ENCODE measurements around the gene ZNF598. TPM values are rescaled to one million over a fixed set of nuclear protein-coding genes. Genes with fewer than 3 reads are reported as not detected.

Gene ZNF598
- total RNA-seq, 4 donors from 2014 or later = 56.1 to 117 (median 86.5) TPM

- no peak for TF ChIP-seq POLR2A (IDR thresholded peaks at IDR 0.05)
- H3K4me3 ChIP-seq (ENCODE audit: low read depth, poor library complexity, severe bottlenecking) = no peak overlapping the region
- WGBS, 2 donors = 2% methylated on average over 5 to 14 of the region's 14 CpGs
- intact Hi-C loops (cut with DNase I; ENCODE audit: low total_unique reads) = loop anchor here (5.0 kb wide), 1 partner anchor 120 kb away; no protein-coding TSS in a partner anchor
- DNase-seq (ENCODE audit: low spot score in 2 of 2) = no peak
These were observed 13.1 kb upstream of the ZNF598 start for GRCh38 chr16:2022723-2023091.

GRCh38 chr16:2019921-2020831, 10.6 kb upstream of the ZNF598 start:
- DNase-seq (ENCODE audit: low spot score in 2 of 2) = no peak
- intact Hi-C loops (cut with DNase I; ENCODE audit: low total_unique reads) = loop anchor here (5.0 kb wide), 1 partner anchor 122 kb away; no protein-coding TSS in a partner anchor
- WGBS, 2 donors = 0 to 2% methylated on average over 35 to 51 of the region's 96 CpGs
- TF ChIP-seq CTCF (IDR thresholded peaks at IDR 0.05) = no peak
- TF ChIP-seq POLR2A (IDR thresholded peaks at IDR 0.05) = no peak
- H3K4me3 ChIP-seq (ENCODE audit: low read depth, poor library complexity, severe bottlenecking) = no peak overlapping the region

- WGBS, 2 donors = 2 to 28% methylated on average over 4 to 24 of the region's 33 CpGs
- no peak for DNase-seq (ENCODE audit: low spot score in 2 of 2)
- H3K4me3 ChIP-seq (ENCODE audit: low read depth, poor library complexity, severe bottlenecking) = no peak within 1 kb of the TSS
- no peak for TF ChIP-seq POLR2A (IDR thresholded peaks at IDR 0.05)
- no peak for TF ChIP-seq CTCF (IDR thresholded peaks at IDR 0.05)
- intact Hi-C loops (cut with DNase I; ENCODE audit: low total_unique reads) = no loop called here
These were observed 9.9 kb upstream of the ZNF598 start, which contains the start of gene NPW for GRCh38 chr16:2019518-2019920. TSS of gene NPW (plus strand) at chr16:2019785.

- DNase-seq (ENCODE audit: low spot score in 2 of 2) = no peak
- intact Hi-C loops (cut with DNase I; ENCODE audit: low total_unique reads) = no loop called here
- WGBS, 2 donors = 47 to 55% methylated on average over 12 to 13 of the region's 13 CpGs
- no peak overlapping the region for H3K4me3 ChIP-seq (ENCODE audit: low read depth, poor library complexity, severe bottlenecking)
- TF ChIP-seq CTCF (IDR thresholded peaks at IDR 0.05) (no peak), POLR2A (IDR thresholded peaks at IDR 0.05) (no peak)
These were observed 6.8 kb upstream of the ZNF598 start for GRCh38 chr16:2016407-2016922.

- no peak overlapping the region for H3K4me3 ChIP-seq (ENCODE audit: low read depth, poor library complexity, severe bottlenecking)
- TF ChIP-seq CTCF (IDR thresholded peaks at IDR 0.05) (no peak), POLR2A (IDR thresholded peaks at IDR 0.05) (no peak)
- no peak for DNase-seq (ENCODE audit: low spot score in 2 of 2)
- WGBS, 2 donors = 76 to 81% methylated on average over 7 of the region's 7 CpGs
- intact Hi-C loops (cut with DNase I; ENCODE audit: low total_unique reads) = no loop called here
These were observed 6.3 kb upstream of the ZNF598 start for GRCh38 chr16:2015947-2016208.

- no peak overlapping the region for H3K4me3 ChIP-seq (ENCODE audit: low read depth, poor library complexity, severe bottlenecking)
- DNase-seq (ENCODE audit: low spot score in 2 of 2) = no peak
- whole genome bisulfite sequencing, 2 donors = 62 to 65% methylated on average over 24 of the region's 24 CpGs
- intact Hi-C loops (cut with DNase I; ENCODE audit: low total_unique reads) = no loop called here
- TF ChIP-seq POLR2A (IDR thresholded peaks at IDR 0.05) (no peak), CTCF (IDR thresholded peaks at IDR 0.05) (no peak)
These were observed 5.7 kb upstream of the ZNF598 start for GRCh38 chr16:2015117-2015946.

Data from lower leg skin (tissue), 4 donors.